Stimulated activated CD8-positive, alpha-beta memory T cell treated with anti-CD3 and anti-CD28 coated beads, Interleukin-7, amount 100 ng/mL, for 4 hours (primary cell): ENCODE measurements around the gene KIF21B.
A peak's percentile ranks its signal among the peaks of the same experiment; 100 is the strongest.

Experiments
- DNase-seq, 2 donors: peaks; one replicate each; pipeline ENCODE4 v3.0.0-alpha.2; 2020; ENCODE audit warnings: low read depth in 2 of 2

The KIF21B gene, protein sequence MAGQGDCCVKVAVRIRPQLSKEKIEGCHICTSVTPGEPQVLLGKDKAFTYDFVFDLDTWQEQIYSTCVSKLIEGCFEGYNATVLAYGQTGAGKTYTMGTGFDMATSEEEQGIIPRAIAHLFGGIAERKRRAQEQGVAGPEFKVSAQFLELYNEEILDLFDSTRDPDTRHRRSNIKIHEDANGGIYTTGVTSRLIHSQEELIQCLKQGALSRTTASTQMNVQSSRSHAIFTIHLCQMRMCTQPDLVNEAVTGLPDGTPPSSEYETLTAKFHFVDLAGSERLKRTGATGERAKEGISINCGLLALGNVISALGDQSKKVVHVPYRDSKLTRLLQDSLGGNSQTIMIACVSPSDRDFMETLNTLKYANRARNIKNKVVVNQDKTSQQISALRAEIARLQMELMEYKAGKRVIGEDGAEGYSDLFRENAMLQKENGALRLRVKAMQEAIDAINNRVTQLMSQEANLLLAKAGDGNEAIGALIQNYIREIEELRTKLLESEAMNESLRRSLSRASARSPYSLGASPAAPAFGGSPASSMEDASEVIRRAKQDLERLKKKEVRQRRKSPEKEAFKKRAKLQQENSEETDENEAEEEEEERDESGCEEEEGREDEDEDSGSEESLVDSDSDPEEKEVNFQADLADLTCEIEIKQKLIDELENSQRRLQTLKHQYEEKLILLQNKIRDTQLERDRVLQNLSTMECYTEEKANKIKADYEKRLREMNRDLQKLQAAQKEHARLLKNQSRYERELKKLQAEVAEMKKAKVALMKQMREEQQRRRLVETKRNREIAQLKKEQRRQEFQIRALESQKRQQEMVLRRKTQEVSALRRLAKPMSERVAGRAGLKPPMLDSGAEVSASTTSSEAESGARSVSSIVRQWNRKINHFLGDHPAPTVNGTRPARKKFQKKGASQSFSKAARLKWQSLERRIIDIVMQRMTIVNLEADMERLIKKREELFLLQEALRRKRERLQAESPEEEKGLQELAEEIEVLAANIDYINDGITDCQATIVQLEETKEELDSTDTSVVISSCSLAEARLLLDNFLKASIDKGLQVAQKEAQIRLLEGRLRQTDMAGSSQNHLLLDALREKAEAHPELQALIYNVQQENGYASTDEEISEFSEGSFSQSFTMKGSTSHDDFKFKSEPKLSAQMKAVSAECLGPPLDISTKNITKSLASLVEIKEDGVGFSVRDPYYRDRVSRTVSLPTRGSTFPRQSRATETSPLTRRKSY (N-terminal part only)

DNA sequence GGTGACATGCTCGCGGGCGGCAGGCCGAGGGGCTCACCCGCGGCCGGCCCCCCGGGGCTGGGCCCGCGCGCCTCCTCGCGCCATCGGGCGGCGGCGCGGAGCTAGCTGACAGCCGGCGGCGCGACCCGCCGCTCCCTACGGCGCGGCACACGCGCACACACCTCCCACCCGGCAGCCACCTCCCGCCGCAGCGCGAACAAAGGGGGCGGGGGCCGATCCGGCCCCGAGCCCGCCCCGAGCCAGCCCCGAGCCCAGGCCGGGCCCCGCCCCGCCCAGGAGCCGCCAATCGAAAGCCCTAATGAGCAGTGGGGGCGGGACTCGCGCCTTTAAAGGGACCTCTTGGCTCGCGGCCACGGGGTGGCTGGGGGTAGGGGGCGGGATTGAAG, at the start of gene KIF21B:
KIF21B (minus strand) TSS at position 198 of the 386 bp plus-strand sequence. CDS start 331 bp downstream, outside the sequence.
- DNase-seq = peak; percentile 77 to 89

DNA sequence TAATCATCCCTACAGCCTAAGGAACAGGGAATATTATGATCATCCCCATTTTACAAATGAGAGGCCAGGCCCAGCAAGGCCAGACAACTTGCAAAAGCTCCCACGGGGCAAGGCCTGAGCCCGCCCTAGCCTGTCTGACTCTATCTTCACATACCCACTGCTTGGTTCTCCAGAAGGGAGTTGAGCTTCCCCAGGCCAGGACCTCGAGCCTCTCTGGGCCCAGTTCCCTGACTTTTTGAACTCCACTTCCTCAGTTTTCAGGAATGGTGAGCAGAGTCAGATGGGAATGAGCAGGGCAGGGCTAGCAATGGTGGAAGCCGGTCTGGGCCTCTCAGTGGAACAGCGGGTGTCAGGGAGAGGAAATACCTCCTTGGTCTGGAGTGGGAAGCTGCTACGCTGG, 49.4 kb upstream of the KIF21B start:
- no peak for DNase-seq

DNA sequence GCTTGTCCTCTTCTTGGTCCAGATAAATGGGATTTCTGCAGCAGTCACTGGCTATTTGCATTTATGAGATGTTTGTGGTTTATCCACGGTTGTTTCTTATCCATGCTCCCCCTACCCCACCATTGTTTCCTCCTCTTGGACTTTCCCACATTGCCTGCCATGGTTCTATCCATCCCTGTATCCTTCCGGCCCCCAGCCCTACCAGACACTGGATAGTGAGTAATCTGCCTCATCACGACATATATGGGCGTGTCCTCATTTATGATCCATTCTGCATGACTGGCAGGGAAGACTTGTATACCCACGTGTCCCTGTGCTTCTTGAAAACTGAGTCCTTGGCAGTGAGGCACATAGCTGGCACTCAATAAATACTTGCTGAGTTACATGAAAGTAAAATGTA, 48.6 kb upstream of the KIF21B start:
- no peak for DNase-seq

DNA sequence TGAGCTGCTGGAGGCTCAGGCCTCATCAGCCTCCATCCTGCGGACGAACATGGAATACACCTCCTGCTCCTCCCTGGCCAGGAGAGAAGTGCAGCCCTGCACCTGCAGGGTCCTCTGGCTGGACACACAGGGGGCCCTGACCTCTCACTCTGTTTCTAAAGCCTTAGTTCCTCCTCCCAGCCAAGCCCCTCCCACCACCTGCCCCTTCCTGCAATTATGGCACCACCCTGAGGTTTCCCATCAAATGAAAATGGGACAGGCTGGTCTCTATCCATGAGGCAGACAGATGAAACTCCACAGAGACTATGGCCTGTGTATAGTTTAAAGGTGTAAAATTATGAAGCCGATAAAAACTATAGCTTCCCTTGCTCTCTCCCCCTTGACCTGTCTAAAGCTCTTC, 46.1 kb upstream of the KIF21B start:
- DNase-seq = no peak

DNA sequence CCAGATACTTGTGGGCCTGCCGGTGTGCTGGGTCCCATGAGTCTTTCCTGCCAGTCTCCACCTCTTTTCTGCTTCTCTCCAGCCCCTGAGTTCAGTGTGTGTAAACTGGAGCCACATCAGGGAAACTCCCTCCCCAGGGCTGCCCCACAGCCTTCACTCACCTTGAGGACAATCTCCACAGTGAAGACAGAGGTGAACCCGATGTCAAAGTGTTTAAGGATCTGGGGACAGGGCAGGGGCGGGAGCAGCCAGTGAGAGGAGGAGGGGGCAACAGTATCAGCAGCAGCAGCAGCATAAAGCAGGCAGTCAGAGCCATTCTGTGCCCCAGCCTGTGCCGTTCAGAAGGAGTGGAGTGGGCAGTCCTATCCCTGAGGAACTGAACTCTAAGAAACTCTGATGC, 45.5 kb upstream of the KIF21B start:
- no peak for DNase-seq

- no peak for DNase-seq
These were observed 43.5 kb upstream of the KIF21B start for GRCh38 chr1:201066986-201067385.

DNA sequence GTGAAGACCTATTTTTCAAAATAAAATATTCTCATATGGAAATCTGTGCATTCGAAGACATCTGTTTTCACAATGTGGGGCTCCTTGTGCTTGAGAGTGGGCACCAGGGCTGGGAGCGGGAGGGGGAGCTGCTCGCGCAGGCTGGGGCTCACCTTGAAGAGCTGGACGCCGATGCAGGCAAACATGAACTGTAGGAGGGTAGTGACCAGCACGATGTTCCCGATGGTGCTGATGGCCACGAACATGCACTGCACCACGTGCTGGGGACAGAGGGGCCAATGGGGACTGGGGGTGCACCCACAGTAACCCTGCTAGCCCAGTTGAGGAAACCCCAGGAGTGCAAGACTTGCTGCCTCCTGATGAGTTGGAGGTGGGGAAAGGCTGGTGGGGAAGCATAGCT, 42.2 kb upstream of the KIF21B start:
- no peak for DNase-seq

GRCh38 chr1:201064806-201065205, 41.3 kb upstream of the KIF21B start:
- DNase-seq = no peak

DNA sequence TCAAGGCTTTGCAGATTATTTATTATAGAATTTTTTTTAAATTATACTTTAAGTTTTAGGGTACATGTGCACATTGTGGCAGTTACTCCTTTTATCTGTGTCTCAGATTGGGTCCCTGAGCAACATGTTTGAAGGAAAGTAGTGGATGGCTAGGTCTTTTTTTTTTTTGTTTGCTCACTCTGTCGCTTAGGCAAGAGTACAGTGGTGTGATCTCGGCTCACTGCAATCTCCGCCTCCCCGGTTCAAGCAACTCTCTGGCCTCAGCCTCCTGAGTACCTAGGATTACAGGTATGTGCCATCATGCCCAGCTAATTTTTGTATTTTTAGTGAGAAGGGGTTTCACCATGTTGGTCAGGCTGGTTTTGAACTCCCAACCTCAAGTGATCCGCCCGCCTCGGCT, 39.6 kb upstream of the KIF21B start:
- DNase-seq = no peak

DNA sequence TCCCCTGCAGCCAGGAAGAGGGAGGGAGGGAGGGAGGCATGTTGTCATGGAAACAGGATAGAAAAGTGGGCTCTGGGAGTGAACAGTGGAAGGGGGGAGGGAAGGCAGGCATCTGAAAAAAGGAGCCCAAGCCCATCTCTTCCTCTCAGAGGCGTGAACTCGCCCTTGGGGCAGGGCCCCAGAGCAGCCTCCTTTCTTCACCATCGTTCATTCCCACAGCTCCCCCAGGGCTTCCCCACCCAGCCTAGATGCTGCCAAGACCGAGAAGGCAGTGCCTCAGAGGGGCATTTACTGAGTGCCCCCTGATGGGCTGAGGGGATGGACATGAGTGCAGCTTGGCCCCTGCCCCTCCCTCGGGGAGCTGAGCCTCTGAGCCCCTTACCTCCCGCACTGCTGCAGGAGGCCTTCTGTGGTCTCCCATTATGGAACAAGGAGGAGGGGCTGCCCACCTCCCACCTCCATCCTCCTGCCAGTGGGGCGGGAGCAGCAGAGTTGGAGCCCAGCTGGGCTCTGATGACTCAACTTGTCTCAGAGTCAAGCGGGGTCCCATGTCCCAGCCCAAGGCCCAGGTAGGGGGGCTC, 39.1 kb upstream of the KIF21B start:
- DNase-seq = no peak

DNA sequence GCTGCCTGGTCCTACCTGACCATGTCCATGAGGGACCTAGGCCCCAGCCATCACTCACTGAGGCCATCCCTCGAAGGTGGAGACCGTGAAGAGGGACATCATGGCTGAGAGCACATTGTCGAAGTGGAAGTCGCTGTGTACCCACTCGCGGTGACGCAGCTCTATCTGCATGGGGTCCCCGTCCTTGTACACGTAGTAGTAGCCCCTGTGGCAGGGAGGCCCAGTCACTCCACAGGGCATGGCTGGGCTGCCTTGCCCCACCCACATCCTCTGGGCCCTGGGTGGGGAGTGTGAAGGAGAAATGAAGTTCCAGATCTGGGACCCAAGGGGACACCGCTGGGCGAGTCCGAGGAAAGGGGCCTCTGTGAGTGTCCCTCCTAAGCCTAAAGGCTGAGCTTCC, 38.4 kb upstream of the KIF21B start:
- DNase-seq = no peak

GRCh38 chr1:201061049-201061448, 37.5 kb upstream of the KIF21B start:
- no peak for DNase-seq

DNA sequence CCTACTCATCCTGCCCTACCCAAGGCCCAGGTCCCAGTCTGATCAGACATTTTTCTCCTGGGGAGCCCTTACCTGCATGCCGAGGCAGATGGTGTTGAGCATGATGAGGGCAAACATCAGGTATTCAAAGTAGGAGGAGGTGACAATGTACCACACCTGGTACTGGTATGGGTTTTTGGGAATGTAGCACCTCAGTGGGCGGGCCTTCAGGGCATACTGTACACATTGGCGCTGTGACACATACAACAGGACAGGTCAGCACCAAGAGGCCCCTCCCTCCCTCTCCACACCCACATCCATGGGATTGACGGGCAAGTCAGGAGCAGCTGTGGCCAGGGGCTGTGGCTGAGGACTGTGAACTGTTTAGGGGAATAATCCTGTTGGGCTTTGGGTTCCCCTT, 37.1 kb upstream of the KIF21B start:
- DNase-seq = no peak

GRCh38 chr1:201059871-201060555, 36.5 kb upstream of the KIF21B start:
- no peak for DNase-seq

- DNase-seq = no peak
These were observed 35.9 kb upstream of the KIF21B start for GRCh38 chr1:201059401-201059800.

- no peak for DNase-seq
These were observed 30.6 kb upstream of the KIF21B start for GRCh38 chr1:201054091-201054543.

DNA sequence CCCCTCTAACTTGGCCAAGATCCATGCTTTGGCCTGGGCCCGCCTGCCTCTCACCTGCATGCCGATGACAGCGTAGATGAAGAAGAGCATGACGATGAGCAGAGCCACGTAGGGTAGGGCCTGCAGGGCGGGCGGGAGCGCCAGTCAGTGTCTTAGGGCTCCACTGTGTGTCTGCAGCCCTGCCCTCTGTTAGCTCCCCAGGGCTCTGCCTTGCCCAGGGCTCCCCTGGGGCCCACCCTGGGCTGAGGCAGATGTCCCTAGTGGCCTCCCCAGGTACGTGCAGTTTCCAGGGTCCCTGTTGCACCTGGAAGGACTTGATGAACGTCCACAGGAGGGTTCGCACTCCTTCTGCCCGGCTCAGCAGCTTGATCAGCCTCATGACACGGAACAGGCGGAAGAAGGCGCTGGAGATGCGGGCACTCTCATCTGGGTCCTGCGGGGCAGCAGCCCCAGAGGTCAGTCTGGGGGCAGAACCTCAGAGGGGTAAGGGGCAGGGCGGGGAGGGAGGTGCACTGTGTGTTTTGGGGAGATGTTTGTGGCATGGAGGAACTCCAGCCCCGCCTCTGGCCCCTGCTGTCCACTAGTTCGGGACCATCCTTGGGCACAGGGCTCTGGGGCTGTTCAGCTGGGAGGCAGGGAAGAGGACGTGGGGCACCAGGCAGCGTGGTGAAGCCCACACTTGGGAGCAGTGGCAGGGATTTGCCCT, 29.8 kb upstream of the KIF21B start:
- DNase-seq = no peak

DNA sequence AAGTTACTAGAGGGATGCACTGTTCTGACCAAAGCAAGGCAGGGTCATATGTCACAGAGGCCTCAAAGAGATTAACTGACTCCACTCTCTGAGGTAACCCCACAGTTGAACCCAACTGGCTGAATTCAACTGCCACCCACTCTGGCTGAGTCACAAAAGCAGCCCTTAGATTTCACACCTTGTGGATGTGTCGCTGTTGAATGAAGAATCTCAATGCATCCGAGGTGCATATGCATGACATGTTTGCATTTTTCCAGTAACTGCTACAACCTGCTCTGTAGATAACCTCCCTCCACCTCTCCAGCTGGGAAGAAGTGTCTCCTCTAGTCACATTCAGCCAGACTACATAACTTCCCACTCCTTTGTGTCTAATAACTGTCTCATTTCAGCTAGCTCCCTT, 27.9 kb upstream of the KIF21B start:
- DNase-seq = no peak

DNA sequence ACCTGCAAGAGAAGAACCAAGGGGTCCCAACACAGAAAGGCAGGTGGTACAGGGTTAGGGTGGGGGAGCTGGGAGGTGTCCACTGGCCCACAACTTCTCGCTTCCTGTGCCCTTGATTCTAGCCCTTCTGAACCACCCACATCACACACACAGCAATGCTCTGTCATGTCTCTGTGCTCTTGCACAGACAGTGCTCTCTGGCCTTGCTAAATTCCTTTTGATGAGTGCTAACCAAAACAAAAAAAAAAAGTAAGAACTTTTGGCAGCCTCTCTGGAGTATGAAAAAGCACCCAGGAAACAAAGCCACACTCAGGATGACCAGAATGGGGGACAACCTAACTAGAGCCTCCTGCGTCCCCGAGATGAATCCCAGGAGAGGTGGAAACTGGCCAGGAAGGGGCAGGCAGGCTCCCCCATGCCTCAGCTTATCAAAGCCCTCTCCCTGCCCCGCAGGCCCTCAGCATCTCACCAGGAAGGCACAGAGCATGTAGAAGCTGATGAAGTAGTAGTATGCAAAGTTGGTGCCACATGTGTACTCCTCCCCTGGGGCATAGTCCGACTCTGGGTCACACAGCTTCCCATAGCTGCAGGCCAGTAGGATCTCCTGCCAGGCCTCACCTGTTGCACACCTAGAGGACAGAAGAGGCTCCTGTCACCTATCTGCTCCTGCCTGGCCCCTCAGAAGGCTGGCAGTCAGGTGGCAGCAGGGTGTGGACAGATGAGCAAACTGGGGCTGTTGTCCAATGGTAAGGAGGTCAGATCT, 27.2 kb upstream of the KIF21B start:
- no peak for DNase-seq
